Mesendoderm (in vitro differentiated cells): ENCODE data around the gene SLC16A1.

Source experiments
- DNase-seq: peaks from one replicate; pipeline ENCODE4 v3.0.0; 2013
- H2AK5ac ChIP-seq: 2 replicates; pipeline ENCODE4 v1.6.1; 2013; ENCODE audit warnings: low read length, inconsistent platforms
- H2BK120ac ChIP-seq: 2 replicates; pipeline ENCODE4 v1.6.1; 2013; ENCODE audit warnings: low read depth, mild to moderate bottlenecking, low read length, moderate library complexity, mixed read lengths
- H2BK15ac ChIP-seq: replicated peaks from 2 replicates; pipeline ENCODE4 v1.6.1; 2013; ENCODE audit warnings: low read depth, mild to moderate bottlenecking, moderate library complexity
- H2BK5ac ChIP-seq: 2 replicates; pipeline ENCODE4 v1.6.1; 2013; ENCODE audit warnings: low read length, inconsistent platforms
- H3K18ac ChIP-seq: 2 replicates; pipeline ENCODE4 v1.6.1; 2013; ENCODE audit warnings: mild to moderate bottlenecking, low read length, mixed read lengths
- H3K23ac ChIP-seq: one replicate; pipeline ENCODE4 v1.6.1; 2013; ENCODE audit warnings: low read length
- H3K27ac ChIP-seq: 2 replicates; pipeline ENCODE4 v1.5.1; 2013; ENCODE audit warnings: low read depth, mild to moderate bottlenecking, inconsistent platforms, low read length, moderate library complexity
- H3K27me3 ChIP-seq: 2 replicates; pipeline ENCODE4 v1.6.1; 2013; ENCODE audit warnings: low read length, control low read depth, mild to moderate bottlenecking, inconsistent platforms; ENCODE audit not compliant: insufficient read depth, poor library complexity
- H3K36me3 ChIP-seq: 2 replicates; pipeline ENCODE4 v1.6.1; 2013; ENCODE audit warnings: low read length, inconsistent platforms; ENCODE audit not compliant: control insufficient read depth, insufficient read depth
- H3K4ac ChIP-seq: one replicate; pipeline ENCODE4 v1.6.1; 2013; ENCODE audit warnings: low read depth, mild to moderate bottlenecking, low read length, moderate library complexity
- H3K4me1 ChIP-seq: 2 replicates; pipeline ENCODE4 v1.6.1; 2013; ENCODE audit warnings: low read depth, low read length, inconsistent platforms; ENCODE audit not compliant: control insufficient read depth
- H3K4me2 ChIP-seq: 2 replicates; pipeline ENCODE4 v1.6.1; 2013; ENCODE audit warnings: low read length
- H3K4me3 ChIP-seq: 2 replicates; pipeline ENCODE4 v1.5.1; 2013; ENCODE audit warnings: mild to moderate bottlenecking, low read length
- H3K56ac ChIP-seq: one replicate; pipeline ENCODE4 v1.6.1; 2013; ENCODE audit warnings: low read length
- H3K79me1 ChIP-seq: 2 replicates; pipeline ENCODE4 v1.6.1; 2013; ENCODE audit warnings: low read length, inconsistent platforms
- H3K79me2 ChIP-seq: 2 replicates; pipeline ENCODE4 v1.6.1; 2013; ENCODE audit warnings: mild to moderate bottlenecking, low read length; ENCODE audit not compliant: control insufficient read depth, insufficient read depth
- H3K9ac ChIP-seq: 2 replicates; pipeline ENCODE4 v1.6.1; 2013; ENCODE audit warnings: low read length, inconsistent platforms
- H4K5ac ChIP-seq: one replicate; pipeline ENCODE4 v1.6.1; 2013; ENCODE audit warnings: low read length
- H4K8ac ChIP-seq: one replicate; pipeline ENCODE4 v1.6.1; 2013; ENCODE audit warnings: low read depth, mild to moderate bottlenecking, control low read depth, low read length, moderate library complexity
- WGBS: extraction: QIAGEN DNeasy Blood & Tissue Kit; methylation state at CpG from one replicate; pipeline ENCODE4 v1.1.7; 2013; ENCODE audit warnings: low lambda C conversion rate, missing lambda C conversion rate; ENCODE audit not compliant: insufficient coverage; ENCODE audit errors: extremely low coverage; 5-methylcytosine and 5-hydroxymethylcytosine counted together

Gene SLC16A1

DNA sequence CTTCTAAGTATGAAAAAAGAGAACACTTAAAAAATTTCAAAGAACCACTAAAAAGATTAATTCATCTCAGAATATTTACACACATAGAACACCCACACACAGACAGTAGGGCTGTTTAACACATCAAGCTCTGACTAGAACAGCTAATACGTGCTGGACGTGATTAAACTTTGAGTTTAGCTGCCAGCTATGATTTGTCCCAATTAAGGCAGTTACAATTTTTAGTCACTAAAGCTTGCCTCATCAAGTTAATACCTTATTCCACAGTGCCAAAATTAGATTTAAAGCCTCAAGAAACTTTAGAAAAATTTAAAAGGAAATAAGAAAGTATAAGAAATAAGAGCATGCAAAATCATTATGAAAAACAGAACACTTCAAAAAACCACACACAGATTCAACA lies 18.9 kb downstream of the SLC16A1 start:
- no peaks in the 10 kb centered on the region for H3K4me1 ChIP-seq
- no peak overlapping the region for H2BK120ac ChIP-seq
- H2BK15ac ChIP-seq = no peak overlapping the region
- no peaks in the 10 kb centered on the region for H3K27me3 ChIP-seq
- no peak for DNase-seq
- no peak overlapping the region for H3K18ac ChIP-seq
- no peak overlapping the region for H3K23ac ChIP-seq
- no peaks in the 10 kb centered on the region for H3K79me1 ChIP-seq
- H2BK5ac ChIP-seq = no peak overlapping the region
- H3K4me2 ChIP-seq = no peak overlapping the region
- H3K27ac ChIP-seq = no peak overlapping the region
- peaks cover 58% of the 10 kb centered on the region for H3K79me2 ChIP-seq
- H2AK5ac ChIP-seq = no peak overlapping the region
- H4K5ac ChIP-seq = no peak overlapping the region
- H3K56ac ChIP-seq = peak overlapping the region; percentile 35
- no peaks in the 10 kb centered on the region for H3K36me3 ChIP-seq
- H3K4ac ChIP-seq = no peak overlapping the region
- no peak overlapping the region for H3K4me3 ChIP-seq
- WGBS = no CpG with 5 or more reads among the region's 2 CpGs
- H4K8ac ChIP-seq = no peak overlapping the region
- no peak overlapping the region for H3K9ac ChIP-seq

DNA sequence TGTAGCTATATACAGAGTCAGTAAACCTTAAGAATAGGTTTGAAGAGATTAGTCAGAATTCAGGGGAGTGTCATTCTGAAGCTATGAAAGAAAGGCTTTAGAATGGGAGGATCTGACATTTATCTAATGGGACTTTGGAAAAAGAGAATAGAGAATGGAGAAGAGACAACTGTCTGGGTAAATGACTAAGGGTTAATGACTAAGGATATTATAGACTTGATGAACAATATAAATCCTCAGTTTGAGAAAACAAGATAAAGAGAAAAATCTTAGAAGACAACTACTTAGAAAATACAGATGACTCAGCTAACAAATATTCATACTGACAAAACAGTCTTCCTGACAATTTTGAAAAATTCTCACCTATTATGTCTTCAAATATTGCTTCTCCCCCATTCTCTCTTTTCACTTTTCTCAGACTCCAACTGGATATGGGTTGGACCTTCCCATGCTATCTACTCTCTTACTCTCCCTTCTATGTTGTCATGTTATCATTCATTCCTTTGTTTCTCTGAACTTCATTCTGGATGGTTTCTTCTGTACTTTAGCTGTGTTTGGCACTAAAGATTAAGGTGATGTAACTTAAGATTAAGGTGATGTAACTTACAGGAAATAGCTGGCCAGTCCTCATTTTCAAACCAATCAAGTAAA lies 20.4 kb downstream of the SLC16A1 start:
- no peak overlapping the region for H3K4me3 ChIP-seq
- no peak overlapping the region for H3K27ac ChIP-seq
- H2AK5ac ChIP-seq = no peak overlapping the region
- H3K4ac ChIP-seq = no peak overlapping the region
- H3K56ac ChIP-seq = no peak overlapping the region
- H3K27me3 ChIP-seq = no peaks in the 10 kb centered on the region
- no peaks in the 10 kb centered on the region for H3K36me3 ChIP-seq
- H2BK120ac ChIP-seq = no peak overlapping the region
- no peak overlapping the region for H3K18ac ChIP-seq
- no peak overlapping the region for H3K9ac ChIP-seq
- no peak for DNase-seq
- no peak overlapping the region for H4K5ac ChIP-seq
- no peak overlapping the region for H3K23ac ChIP-seq
- no peak overlapping the region for H4K8ac ChIP-seq
- H3K79me1 ChIP-seq = no peaks in the 10 kb centered on the region
- H3K4me1 ChIP-seq = no peaks in the 10 kb centered on the region
- no peak overlapping the region for H2BK5ac ChIP-seq
- no peak overlapping the region for H3K4me2 ChIP-seq
- no peak overlapping the region for H2BK15ac ChIP-seq
- H3K79me2 ChIP-seq = peaks cover 60% of the 10 kb centered on the region

DNA sequence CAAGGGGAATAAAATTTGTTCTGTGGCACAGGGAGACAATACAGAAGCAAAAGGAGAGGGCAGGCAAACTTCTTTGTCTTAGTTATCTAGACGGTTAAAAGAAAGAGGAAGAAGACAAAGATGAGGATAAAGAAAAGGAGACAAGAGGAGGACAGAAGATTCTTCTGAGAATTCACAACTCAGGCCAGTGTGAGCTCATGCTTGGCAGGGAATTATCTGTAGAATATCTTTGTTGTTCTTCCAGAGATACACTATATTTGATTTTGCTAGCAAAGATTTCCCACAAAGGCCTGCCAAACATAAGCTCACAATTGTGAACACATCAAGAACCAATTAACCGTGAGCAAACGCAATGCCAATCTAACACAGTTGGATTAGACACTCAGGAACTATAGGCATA lies 21.4 kb downstream of the SLC16A1 start:
- H3K79me1 ChIP-seq = peaks cover 6% of the 10 kb centered on the region
- H3K27ac ChIP-seq = no peak overlapping the region
- H3K36me3 ChIP-seq = no peaks in the 10 kb centered on the region
- no peak overlapping the region for H2AK5ac ChIP-seq
- H3K4ac ChIP-seq = no peak overlapping the region
- no peak overlapping the region for H2BK120ac ChIP-seq
- H3K4me1 ChIP-seq = no peaks in the 10 kb centered on the region
- DNase-seq = peak; percentile 46
- H4K8ac ChIP-seq = no peak overlapping the region
- no peak overlapping the region for H3K18ac ChIP-seq
- no peak overlapping the region for H2BK15ac ChIP-seq
- no peaks in the 10 kb centered on the region for H3K27me3 ChIP-seq
- no peak overlapping the region for H3K56ac ChIP-seq
- no CpG with 5 or more reads among the region's 3 CpGs for WGBS
- H3K4me3 ChIP-seq = no peak overlapping the region
- no peak overlapping the region for H4K5ac ChIP-seq
- peaks cover 60% of the 10 kb centered on the region for H3K79me2 ChIP-seq
- H3K23ac ChIP-seq = no peak overlapping the region
- H3K4me2 ChIP-seq = no peak overlapping the region
- H2BK5ac ChIP-seq = no peak overlapping the region
- no peak overlapping the region for H3K9ac ChIP-seq

DNA sequence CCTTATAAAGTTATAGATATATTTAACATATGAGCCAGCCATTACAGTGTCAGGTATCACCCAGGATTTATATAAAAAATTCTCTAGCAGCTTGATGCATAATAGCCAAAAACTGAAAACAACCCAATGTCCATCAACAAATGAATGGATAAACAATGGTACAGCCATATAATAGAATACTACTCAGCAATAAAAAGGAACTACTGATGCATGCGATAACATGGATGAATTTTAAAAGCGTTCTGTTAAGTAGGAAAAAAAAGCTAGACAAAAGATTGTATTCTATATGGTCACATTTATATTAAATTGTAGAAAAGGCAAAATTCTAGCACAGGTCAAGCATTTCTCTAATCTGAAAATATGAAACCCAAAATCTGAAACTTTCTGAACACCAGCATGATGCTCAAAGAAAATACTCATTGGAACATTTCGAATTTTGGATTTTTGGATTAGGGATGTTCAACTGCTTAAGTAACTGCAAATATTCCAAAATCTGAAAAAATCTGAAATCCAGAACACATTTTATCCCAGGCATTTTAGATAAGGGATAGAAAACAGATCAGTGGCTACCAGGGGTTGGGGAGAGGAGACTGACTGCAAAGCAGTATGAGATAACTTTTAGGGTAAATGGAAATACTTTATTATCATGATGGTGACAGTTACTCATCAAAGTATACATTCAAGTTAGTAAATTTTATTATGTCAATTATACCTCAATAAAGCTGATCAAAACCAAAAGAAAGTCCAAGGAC lies 22.0 kb downstream of the SLC16A1 start:
- Histone ChIP-seq H3K9ac (no peak overlapping the region), H3K79me2 (peaks cover 59% of the 10 kb centered on the region), H3K4me1 (no peaks in the 10 kb centered on the region), H3K4ac (no peak overlapping the region), H4K8ac (no peak overlapping the region), H3K27me3 (no peaks in the 10 kb centered on the region), H2BK120ac (no peak overlapping the region), H4K5ac (no peak overlapping the region), H3K79me1 (peaks cover 8% of the 10 kb centered on the region), H3K4me3 (no peak overlapping the region), H2BK15ac (no peak overlapping the region), H3K56ac (no peak overlapping the region), H3K36me3 (peaks cover 1% of the 10 kb centered on the region), H3K27ac (no peak overlapping the region), H2AK5ac (no peak overlapping the region), H3K18ac (no peak overlapping the region), H2BK5ac (no peak overlapping the region), H3K23ac (no peak overlapping the region), H3K4me2 (no peak overlapping the region)
- WGBS = no CpG with 5 or more reads among the region's 3 CpGs
- no peak for DNase-seq

DNA sequence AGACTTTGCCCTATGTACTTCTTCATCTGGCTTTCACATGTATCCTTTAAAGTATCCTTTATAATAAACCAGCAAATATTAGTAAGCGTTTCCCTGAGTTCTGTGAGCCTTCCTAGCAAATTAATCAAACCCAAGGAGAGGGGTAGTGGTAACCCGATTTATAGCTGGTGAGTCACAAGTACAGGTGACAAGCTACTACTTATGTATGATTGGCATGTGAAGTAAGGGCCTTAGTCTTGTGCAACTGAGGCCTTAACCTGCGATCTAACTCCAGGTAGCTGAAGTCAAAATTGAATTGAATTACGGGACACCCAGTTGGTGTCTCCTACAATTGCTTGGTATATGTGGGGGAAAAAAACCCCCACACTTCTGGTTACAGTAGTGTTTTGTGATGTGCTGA lies 26.0 kb downstream of the SLC16A1 start:
- Histone ChIP-seq H3K18ac (no peak overlapping the region), H3K36me3 (peaks cover 5% of the 10 kb centered on the region), H3K27ac (no peak overlapping the region), H3K4me1 (no peaks in the 10 kb centered on the region), H3K4me3 (no peak overlapping the region), H3K79me1 (peaks cover 10% of the 10 kb centered on the region), H2BK5ac (no peak overlapping the region), H3K4me2 (no peak overlapping the region), H3K79me2 (peaks cover 49% of the 10 kb centered on the region), H3K27me3 (no peaks in the 10 kb centered on the region), H4K8ac (no peak overlapping the region), H3K23ac (no peak overlapping the region), H2AK5ac (no peak overlapping the region), H2BK120ac (no peak overlapping the region), H3K9ac (no peak overlapping the region), H3K4ac (no peak overlapping the region), H3K56ac (no peak overlapping the region), H2BK15ac (no peak overlapping the region), H4K5ac (no peak overlapping the region)
- no CpG with 5 or more reads among the region's 4 CpGs for WGBS
- no peak for DNase-seq
